ENCODE data around the gene DNAJC4. TPM values are rescaled to one million over a fixed set of nuclear protein-coding genes. Genes with fewer than 3 reads are reported as not detected.

The DNAJC4 gene
- total RNA-seq, 1 experiment from 2014 or later, result 24.2 TPM

GRCh38 chr11:64227405-64227956 is 2.9 kb upstream of the DNAJC4 start:
- H4K91ac ChIP-seq (ENCODE audit: insufficient read length, low read depth, low read length), result no peak overlapping the region
- H4K8ac ChIP-seq (replicated peaks; ENCODE audit: insufficient read length, low read depth, low read length), result no peak overlapping the region
- H2BK5ac ChIP-seq (ENCODE audit: insufficient read length, low read length), result no peak overlapping the region
- TF ChIP-seq CTCF (conservative IDR thresholded peaks at IDR 0.05), result no peak
- H3K23ac ChIP-seq (ENCODE audit: insufficient read length, low read depth, low read length), result no peak overlapping the region
- no peak overlapping the region for H2AFZ ChIP-seq (ENCODE audit: low read length)
- H3K79me2 ChIP-seq (ENCODE audit: insufficient read depth, low read length), result no peaks in the 10 kb centered on the region
- DNase-seq, result no peak
- H4K5ac ChIP-seq (ENCODE audit: insufficient read length, low read depth, low read length), result no peak overlapping the region
- no peaks in the 10 kb centered on the region for H3K9me3 ChIP-seq (ENCODE audit: control insufficient read depth, low read depth, low read length)
- H3K4ac ChIP-seq (ENCODE audit: low read depth, low read length), result no peak overlapping the region
- H3K14ac ChIP-seq (ENCODE audit: insufficient read depth, low read length), result no peak overlapping the region
- H4K20me1 ChIP-seq (ENCODE audit: control insufficient read depth, insufficient read depth, insufficient read length), result no peaks in the 10 kb centered on the region
- Mint-ChIP-seq H3K4me3 (peak overlapping the region; percentile 80 to 91), H3K36me3 (ENCODE audit: insufficient read depth in 1 of 3, low read depth in 3 of 3) (peaks cover 0 to 14% (median 10%) of the 10 kb centered on the region in 3 experiments; a peak in 4 of 7 replicates), H3K4me1 (peaks cover 23 to 34% of the 10 kb centered on the region in 2 experiments), H3K27ac (no peak overlapping the region), H3K9me3 (no peaks in the 10 kb centered on the region), H3K27me3 (ENCODE audit: low read depth) (peaks cover 11% of the 10 kb centered on the region)
- no peak overlapping the region for H2AK5ac ChIP-seq (ENCODE audit: insufficient read length, low read length)
- no peak overlapping the region for H3K9ac ChIP-seq (ENCODE audit: extremely low read depth, insufficient read length, low read length)
- no peak overlapping the region for H3T11ph ChIP-seq (ENCODE audit: low read length)
- H2BK15ac ChIP-seq (ENCODE audit: low read depth, low read length), result peak overlapping the region; percentile 33; the same call in 1 of the 2 replicates
- 0 out of 2 replicates have a peak, but pooled peaks cover 3% of the 10 kb centered on the region for H3K4me1 ChIP-seq (ENCODE audit: insufficient read depth, low read length)
- H3K27ac ChIP-seq (ENCODE audit: insufficient read length, low read depth, low read length), result no peak overlapping the region
- H3K18ac ChIP-seq (ENCODE audit: insufficient read length, low read depth, low read length), result no peak overlapping the region
- no peaks in the 10 kb centered on the region for H3K27me3 ChIP-seq (ENCODE audit: insufficient read depth, low read length)
- H3K79me1 ChIP-seq (ENCODE audit: insufficient read depth, low read depth, low read length, poor library complexity, severe bottlenecking), result no peaks in the 10 kb centered on the region
- H2BK120ac ChIP-seq (ENCODE audit: low read depth, low read length, poor library complexity, severe bottlenecking), result no peak overlapping the region
- H3K4me2 ChIP-seq (ENCODE audit: insufficient read depth, insufficient read length, low read length), result no peak overlapping the region
- H3K23me2 ChIP-seq (ENCODE audit: insufficient read length, low read depth, low read length, poor library complexity, severe bottlenecking), result peaks cover 27% of the 10 kb centered on the region
- no peak overlapping the region for H2BK20ac ChIP-seq (ENCODE audit: low read depth, low read length, poor library complexity, severe bottlenecking)
- no CpG with 5 or more reads among the region's 3 CpGs for WGBS (ENCODE audit: extremely low coverage, insufficient read length, low lambda C conversion rate)
- no peak overlapping the region for H2BK12ac ChIP-seq (ENCODE audit: insufficient read length, low read depth, low read length)
- H3K56ac ChIP-seq (ENCODE audit: insufficient read length, low read depth, low read length), result no peak overlapping the region

Data from H9 (cell line).